ENCODE results near the gene MBD4.

MBD4 gene

DNA sequence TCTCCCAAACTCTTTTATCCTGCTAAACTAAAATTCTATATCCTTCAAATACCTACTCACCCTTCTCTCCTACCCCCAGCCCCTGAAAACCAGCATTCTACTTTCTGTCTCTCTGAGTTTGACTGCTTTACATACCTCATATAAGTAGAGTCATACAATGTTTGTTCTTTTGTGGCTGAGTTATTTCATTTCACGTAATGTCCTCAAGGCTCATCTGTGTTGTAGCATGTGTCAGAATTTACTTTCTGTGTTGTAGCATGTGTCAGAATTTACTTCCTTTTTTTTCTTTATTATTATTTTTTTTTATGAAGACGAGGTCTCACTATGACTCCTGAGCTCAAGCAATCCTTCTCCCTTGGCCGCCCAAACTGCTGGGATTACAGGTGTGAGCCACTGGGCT lies 20.4 kb upstream of the MBD4 start:
- DNase-seq (ENCODE audit: low read depth, low spot score): no peak
- no peak overlapping the region for H3K4me3 ChIP-seq (ENCODE audit: low read depth, low read length)
- TF ChIP-seq, protein P1, sequence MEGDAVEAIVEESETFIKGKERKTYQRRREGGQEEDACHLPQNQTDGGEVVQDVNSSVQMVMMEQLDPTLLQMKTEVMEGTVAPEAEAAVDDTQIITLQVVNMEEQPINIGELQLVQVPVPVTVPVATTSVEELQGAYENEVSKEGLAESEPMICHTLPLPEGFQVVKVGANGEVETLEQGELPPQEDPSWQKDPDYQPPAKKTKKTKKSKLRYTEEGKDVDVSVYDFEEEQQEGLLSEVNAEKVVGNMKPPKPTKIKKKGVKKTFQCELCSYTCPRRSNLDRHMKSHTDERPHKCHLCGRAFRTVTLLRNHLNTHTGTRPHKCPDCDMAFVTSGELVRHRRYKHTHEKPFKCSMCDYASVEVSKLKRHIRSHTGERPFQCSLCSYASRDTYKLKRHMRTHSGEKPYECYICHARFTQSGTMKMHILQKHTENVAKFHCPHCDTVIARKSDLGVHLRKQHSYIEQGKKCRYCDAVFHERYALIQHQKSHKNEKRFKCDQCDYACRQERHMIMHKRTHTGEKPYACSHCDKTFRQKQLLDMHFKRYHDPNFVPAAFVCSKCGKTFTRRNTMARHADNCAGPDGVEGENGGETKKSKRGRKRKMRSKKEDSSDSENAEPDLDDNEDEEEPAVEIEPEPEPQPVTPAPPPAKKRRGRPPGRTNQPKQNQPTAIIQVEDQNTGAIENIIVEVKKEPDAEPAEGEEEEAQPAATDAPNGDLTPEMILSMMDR (IDR thresholded peaks at IDR 0.05; ENCODE audit: insufficient read depth, low read length, missing control alignments): no peak
- POLR2A ChIA-PET: no interaction called here
- CTCF ChIA-PET: interaction anchor here (0.6 kb wide), 1 partner anchor 160 kb away, joined by 3 read pairs; no protein-coding TSS in a partner anchor

DNA sequence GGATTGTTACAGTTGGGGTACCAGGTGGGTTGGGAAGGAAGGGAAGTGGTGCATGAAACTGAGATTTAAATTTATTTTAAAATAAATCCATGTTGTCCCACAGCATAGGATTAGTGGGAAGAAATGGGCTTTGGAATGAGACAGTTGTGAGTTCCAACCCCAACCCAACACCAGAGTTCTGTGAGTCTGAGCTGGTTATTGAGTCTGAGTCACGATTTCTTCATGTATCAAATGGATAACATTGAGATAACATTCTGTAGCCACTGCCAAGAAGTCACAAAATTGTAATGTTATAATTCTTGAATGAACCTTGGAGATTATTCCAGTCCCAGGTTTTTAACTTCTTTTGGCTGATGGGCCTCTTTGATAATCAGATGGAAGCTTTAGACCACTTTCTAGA lies 14.0 kb upstream of the MBD4 start:
- ChIA-PET POLR2A (interaction anchor here (1.0 kb wide), 1 partner anchor 14 kb away, joined by 3 read pairs; the partner anchor contains the start of genes IFT122 and MBD4), CTCF (interaction anchor here (1.3 kb wide), 1 partner anchor 12 kb away, joined by 3 read pairs; no protein-coding TSS in a partner anchor)
- no peak overlapping the region for H3K4me3 ChIP-seq (ENCODE audit: low read depth, low read length)
- TF ChIP-seq, protein P1 (IDR thresholded peaks at IDR 0.05; ENCODE audit: insufficient read depth, low read length, missing control alignments): no peak
- no peak for DNase-seq (ENCODE audit: low read depth, low spot score)

DNA sequence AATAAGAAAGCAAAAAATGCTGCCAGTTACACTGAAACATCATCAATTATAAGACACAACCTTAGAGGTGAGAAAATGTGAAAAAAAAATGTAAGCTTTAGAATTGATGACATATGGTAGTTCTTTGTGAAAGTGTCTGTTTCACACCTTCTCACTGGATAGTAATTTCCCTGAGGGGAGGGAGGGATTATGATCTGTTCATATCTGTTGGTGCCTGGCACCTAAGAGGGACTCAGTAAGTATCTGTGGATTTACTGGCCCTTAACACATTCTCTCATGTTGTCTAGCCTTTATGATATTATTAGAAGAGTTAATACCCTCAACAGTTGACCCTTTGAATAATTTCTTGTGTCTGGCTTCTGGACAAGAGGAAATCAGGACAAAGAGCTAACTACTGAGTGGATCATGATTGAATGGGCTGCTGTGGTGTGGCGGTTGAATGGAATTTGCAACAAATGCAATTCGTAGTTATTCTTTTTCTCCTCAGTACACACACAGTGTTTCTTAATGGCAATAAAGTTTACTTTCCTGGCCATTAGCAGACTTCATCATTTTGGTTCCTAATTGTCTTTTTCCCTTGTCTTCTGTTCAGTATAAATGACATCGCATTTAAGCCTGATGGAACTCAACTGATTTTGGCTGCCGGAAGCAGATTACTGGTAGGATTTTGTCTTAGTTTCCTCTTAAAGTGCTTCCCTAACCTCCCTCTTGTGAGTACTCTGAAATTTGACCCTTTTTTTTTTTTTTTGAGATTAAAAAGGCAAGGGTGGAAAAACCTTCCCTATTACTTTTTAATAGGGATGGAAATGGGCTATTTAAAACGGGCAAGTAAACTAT lies 9.7 kb upstream of the MBD4 start:
- TF ChIP-seq, protein P1 (IDR thresholded peaks at IDR 0.05; ENCODE audit: insufficient read depth, low read length, missing control alignments): no peak
- CTCF ChIA-PET: interaction anchor here (0.9 to 2.1 kb wide), 3 partner anchors 9 to 10 kb away, joined by 4 to 5 read pairs (median 5); partner anchors contain the start of genes IFT122 and MBD4
- H3K4me3 ChIP-seq (ENCODE audit: low read depth, low read length): no peak overlapping the region
- POLR2A ChIA-PET: no interaction called here
- DNase-seq (ENCODE audit: low read depth, low spot score): no peak

DNA sequence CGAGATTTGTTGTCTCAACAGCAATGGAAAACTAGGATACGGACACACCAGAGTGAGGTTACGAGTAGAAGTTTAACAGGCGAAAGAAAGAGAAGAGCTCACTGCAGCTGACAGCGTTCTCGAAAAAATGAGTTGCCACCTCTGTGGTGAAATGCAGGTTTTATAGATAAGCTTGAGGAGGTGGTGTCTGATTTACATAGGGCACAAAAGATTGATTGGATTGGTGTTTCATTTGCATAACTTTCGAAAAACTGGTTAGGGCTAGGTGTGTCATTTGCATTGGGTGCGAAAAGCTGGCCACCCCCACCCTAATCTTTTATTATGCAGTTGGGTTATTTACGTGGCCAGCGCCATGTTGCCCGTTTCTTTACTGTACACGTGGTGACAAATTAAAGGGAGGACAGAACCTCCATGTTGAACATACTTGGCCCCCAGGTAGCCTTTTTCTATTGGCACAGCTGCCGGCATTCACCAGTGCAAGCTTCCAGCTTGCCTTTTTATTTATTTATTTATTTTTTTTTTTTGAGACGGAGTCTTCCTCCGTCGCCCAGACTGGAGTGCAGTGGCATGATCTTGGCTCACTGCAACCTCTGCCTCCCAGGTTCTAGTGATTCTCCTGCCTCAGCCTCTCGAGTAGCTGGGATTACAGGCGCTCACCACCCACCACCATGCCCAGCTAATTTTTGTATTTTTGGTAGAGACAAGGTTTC lies 8.6 kb upstream of the MBD4 start:
- H3K4me3 ChIP-seq (ENCODE audit: low read depth, low read length): no peak overlapping the region
- ChIA-PET CTCF (interaction anchor here (0.9 to 1.6 kb wide), 2 partner anchors 9 to 10 kb away, joined by 4 to 5 read pairs; partner anchors contain the start of genes IFT122 and MBD4), POLR2A (interaction anchor here (1.3 kb wide), 1 partner anchor 8 kb away, joined by 4 read pairs; the partner anchor contains the start of genes IFT122 and MBD4)
- DNase-seq (ENCODE audit: low read depth, low spot score): no peak
- TF ChIP-seq, protein P1 (IDR thresholded peaks at IDR 0.05; ENCODE audit: insufficient read depth, low read length, missing control alignments): no peak

DNA sequence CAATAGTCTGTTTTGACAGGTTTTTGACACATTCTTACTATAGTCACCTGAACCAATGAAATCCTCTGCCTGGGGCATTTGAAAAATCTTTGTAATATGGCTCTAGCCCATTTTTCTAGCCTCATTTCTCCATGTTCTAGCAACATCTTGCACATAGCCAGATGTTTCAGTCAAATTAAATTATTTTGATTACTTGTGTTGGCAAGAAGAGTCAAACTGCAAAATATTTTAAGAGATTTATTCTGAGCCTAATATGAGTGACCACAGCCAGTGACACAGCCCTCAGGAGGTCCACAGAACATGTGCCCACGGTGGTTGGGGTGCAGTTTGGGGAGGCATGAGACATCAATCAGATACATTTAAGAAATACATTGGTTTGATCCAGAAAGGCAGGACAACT lies 7.2 kb upstream of the MBD4 start:
- POLR2A ChIA-PET: no interaction called here
- TF ChIP-seq, protein P1 (IDR thresholded peaks at IDR 0.05; ENCODE audit: insufficient read depth, low read length, missing control alignments): no peak
- DNase-seq (ENCODE audit: low read depth, low spot score): no peak
- H3K4me3 ChIP-seq (ENCODE audit: low read depth, low read length): no peak overlapping the region
- CTCF ChIA-PET: no interaction called here

DNA sequence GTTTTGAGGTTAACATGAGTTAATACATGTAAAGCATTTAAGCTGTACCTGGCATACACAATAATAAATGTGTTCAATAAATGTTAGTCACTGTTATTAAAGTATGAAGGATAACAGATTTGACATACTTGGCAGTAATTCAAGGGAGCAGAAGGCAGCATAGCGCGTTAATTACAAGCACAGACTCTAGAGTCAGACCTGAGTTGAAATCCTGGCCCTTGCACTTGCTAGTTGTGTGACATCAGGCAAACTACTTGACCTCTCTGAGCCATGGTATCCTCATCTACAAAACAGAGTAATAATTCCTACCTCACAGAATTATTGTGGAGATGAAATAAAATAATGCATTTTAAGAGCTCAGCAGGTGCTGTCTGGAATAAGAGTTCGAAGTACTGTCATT lies 5.7 kb upstream of the MBD4 start:
- DNase-seq (ENCODE audit: low read depth, low spot score): no peak
- CTCF ChIA-PET: interaction anchor here (1.9 kb wide), 1 partner anchor 10 kb away, joined by 5 read pairs; no protein-coding TSS in a partner anchor
- POLR2A ChIA-PET: no interaction called here

More for the DNA sequence above, 5.7 kb upstream of the MBD4 start:
- H3K4me3 ChIP-seq (ENCODE audit: low read depth, low read length): no peak overlapping the region
- TF ChIP-seq, protein P1 (IDR thresholded peaks at IDR 0.05; ENCODE audit: insufficient read depth, low read length, missing control alignments): no peak
